ENCODE data around the gene LATS2. TPM values are rescaled to one million over a fixed set of nuclear protein-coding genes. Genes with fewer than 3 reads are reported as not detected.

LATS2 gene
- total RNA-seq, 4 donors from 2014 or later: 49.8 to 93.8 (median 77.0) TPM

DNA sequence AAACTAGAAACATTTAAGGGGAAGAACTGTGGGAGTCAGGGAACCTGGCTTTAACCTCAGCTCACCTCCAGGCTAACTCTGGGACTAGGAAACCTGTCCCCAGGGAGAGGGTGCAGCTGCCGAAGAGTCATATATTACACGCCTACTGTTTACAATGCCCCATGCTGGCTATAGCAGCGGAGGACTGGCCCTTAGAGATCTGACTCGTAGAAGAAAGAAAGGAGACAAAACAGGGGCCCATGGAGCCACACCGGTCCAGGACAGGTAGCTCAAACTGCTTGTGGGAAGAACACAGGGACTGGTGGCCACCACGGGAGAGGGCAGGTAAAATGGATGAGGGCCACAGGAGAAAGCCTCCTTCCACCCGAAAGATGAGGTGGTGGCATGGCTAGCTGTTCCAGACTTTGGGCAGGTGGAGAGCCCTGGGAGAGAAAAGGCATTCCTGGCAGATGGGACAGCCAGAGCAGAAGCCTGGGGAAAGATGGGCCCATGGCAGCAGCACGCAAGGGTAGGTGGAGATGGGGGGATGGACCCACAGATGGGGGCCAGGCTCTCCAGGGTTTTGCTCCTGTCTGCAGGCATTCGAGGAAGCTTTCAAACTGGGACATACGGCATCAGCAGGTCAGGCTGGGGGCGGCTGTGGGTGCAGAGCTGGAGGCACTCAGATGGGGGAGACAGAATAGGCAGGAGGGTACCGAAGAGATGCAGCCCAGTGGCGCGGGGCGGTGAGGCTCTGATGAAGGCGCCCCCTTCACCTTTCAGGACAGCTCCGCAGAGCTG is 69.5 kb downstream of the LATS2 start:
- 92% methylated on average over 15 of the region's 17 CpGs for WGBS
- H3K9me3 ChIP-seq: no peaks in the 10 kb centered on the region
- H3K4me1 ChIP-seq: peaks cover 10 to 48% (median 22%) of the 10 kb centered on the region in 4 donors
- no peak overlapping the region for H3K4me3 ChIP-seq
- TF ChIP-seq CTCF (IDR thresholded peaks at IDR 0.05) (no peak), EP300 (IDR thresholded peaks at IDR 0.05) (no peak), POLR2A (IDR thresholded peaks at IDR 0.05; ENCODE audit: low read depth) (no peak), POLR2AphosphoS5 (IDR thresholded peaks at IDR 0.05) (no peak)
- intact Hi-C loops (cut with DNase I): no loop called here
- no peaks in the 10 kb centered on the region for H3K27me3 ChIP-seq
- peaks cover 36 to 57% (median 52%) of the 10 kb centered on the region in 4 donors for H3K36me3 ChIP-seq
- H3K27ac ChIP-seq (replicated peaks in 1 of 4): no peak overlapping the region
- no peak for DNase-seq (ENCODE audit: extremely low spot score)

- Histone ChIP-seq H3K4me3 (no peak overlapping the region), H3K4me1 (peaks cover 8 to 39% (median 19%) of the 10 kb centered on the region in 4 donors), H3K9me3 (no peaks in the 10 kb centered on the region), H3K27ac (replicated peaks in 1 of 4) (no peak overlapping the region), H3K36me3 (peaks cover 36 to 66% (median 57%) of the 10 kb centered on the region in 4 donors), H3K27me3 (no peaks in the 10 kb centered on the region)
- intact Hi-C loops (cut with DNase I): no loop called here
- no peak for TF ChIP-seq POLR2A (IDR thresholded peaks at IDR 0.05; ENCODE audit: low read depth)
- no peak for TF ChIP-seq CTCF (IDR thresholded peaks at IDR 0.05)
- TF ChIP-seq POLR2AphosphoS5 (IDR thresholded peaks at IDR 0.05): no peak
- TF ChIP-seq EP300 (IDR thresholded peaks at IDR 0.05): no peak
- WGBS: 91% methylated on average over 14 of the region's 14 CpGs
- DNase-seq (ENCODE audit: extremely low spot score): no peak
Observed at GRCh38 chr13:20990910-20991525, 70.4 kb downstream of the LATS2 start.

DNA sequence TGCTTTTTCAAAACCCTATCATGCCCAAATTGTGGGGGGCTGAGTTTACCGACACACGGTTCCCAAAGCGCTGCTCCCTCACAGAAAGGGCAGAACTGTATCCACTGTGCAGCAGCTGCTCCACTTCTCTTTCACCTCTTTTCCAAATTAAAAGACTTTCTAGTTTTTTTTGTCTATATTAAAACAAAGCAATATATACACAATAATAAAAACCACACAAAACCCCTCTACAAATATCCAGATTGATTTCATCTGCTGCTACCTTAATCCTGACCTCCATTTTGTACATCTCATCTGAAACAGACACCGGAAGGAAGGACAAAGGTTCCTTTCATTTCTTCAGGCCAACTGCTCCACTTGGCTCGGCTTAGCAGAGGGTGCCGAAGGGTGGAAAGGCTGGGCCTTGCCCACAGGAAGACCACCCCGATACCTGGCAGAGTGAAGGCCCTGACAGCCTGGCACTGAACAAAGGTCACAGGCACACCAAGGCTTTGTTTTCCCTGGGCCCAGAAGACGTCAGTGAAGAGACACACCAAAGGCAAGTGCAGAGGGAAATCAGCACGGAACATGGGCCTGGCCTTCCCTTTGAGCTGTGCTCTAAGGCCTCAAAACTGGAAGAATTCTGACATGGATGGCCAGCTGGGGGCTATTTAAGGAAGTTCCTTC is 71.6 kb downstream of the LATS2 start:
- intact Hi-C loops (cut with DNase I): no loop called here

More for the DNA sequence above, 71.6 kb downstream of the LATS2 start:
- 67% methylated on average over 9 of the region's 9 CpGs for WGBS
- no peak for TF ChIP-seq CTCF (IDR thresholded peaks at IDR 0.05)
- no peak for TF ChIP-seq POLR2A (IDR thresholded peaks at IDR 0.05; ENCODE audit: low read depth)
- TF ChIP-seq POLR2AphosphoS5 (IDR thresholded peaks at IDR 0.05): no peak
- no peak for TF ChIP-seq EP300 (IDR thresholded peaks at IDR 0.05)
- no peak for DNase-seq (ENCODE audit: extremely low spot score)
- Histone ChIP-seq H3K4me3 (no peak overlapping the region), H3K27me3 (no peaks in the 10 kb centered on the region), H3K4me1 (peaks cover 1 to 29% (median 14%) of the 10 kb centered on the region in 4 donors), H3K27ac (replicated peaks in 1 of 4) (peak overlapping the region in 2 of 4 donors; percentile 40 to 57), H3K9me3 (no peaks in the 10 kb centered on the region), H3K36me3 (peaks cover 36 to 78% (median 60%) of the 10 kb centered on the region in 4 donors)

Measured in esophagus muscularis mucosa (tissue), 4 donors.